HepG2 (cell line): ENCODE data around the gene ITSN2. TPM values are rescaled to one million over a fixed set of nuclear protein-coding genes. Genes with fewer than 3 reads are reported as not detected.

Source experiments
- PRPF4 ChIP-seq: fragments of 200-400 bp; formaldehyde crosslinking; IDR thresholded peaks from 2 replicates; pipeline ENCODE4 v1.6.1; 2016; ENCODE audit warnings: low read length, low read depth; ENCODE audit not compliant: poor library complexity, severe bottlenecking
- RXRB ChIP-seq: IDR thresholded peaks from 2 replicates; pipeline ENCODE4 v1.6.1; 2016; ENCODE audit warnings: borderline replicate concordance, missing genetic modification reagents, missing compliant biosample characterization
- ZBTB21 ChIP-seq: sonication (generic); formaldehyde crosslinking; IDR thresholded peaks from 2 replicates; pipeline ENCODE4 v1.4.0; 2020; ENCODE audit warnings: missing genetic modification reagents
- ZBTB33 ChIP-seq: sonication (generic); formaldehyde crosslinking; IDR thresholded peaks from 2 replicates; pipeline ENCODE4 v1.4.0; 2020; ENCODE audit warnings: missing genetic modification reagents
- ZBTB44 ChIP-seq: sonication (generic); formaldehyde crosslinking; IDR thresholded peaks from 2 replicates; pipeline ENCODE4 v1.4.0; 2020; ENCODE audit warnings: missing genetic modification reagents
- ZNF484 ChIP-seq: sonication (generic); formaldehyde crosslinking; IDR thresholded peaks from 2 replicates; pipeline ENCODE4 v1.5.1; 2020; ENCODE audit warnings: mild to moderate bottlenecking, low read depth, missing genetic modification reagents, borderline replicate concordance
- ZNF547 ChIP-seq: sonication (generic); formaldehyde crosslinking; IDR thresholded peaks from 2 replicates; pipeline ENCODE4 v1.5.1; 2020; ENCODE audit warnings: mild to moderate bottlenecking, missing genetic modification reagents
- ZNF569 ChIP-seq: sonication (generic); formaldehyde crosslinking; IDR thresholded peaks from 2 replicates; pipeline ENCODE4 v1.5.0; 2020; ENCODE audit warnings: mild to moderate bottlenecking, missing genetic modification reagents, moderate library complexity, borderline replicate concordance
- ZSCAN9 ChIP-seq: IDR thresholded peaks from 2 replicates; pipeline ENCODE4 v1.6.1; 2016; ENCODE audit warnings: borderline replicate concordance
- polyA plus RNA-seq, 8 experiments: library from polyadenylated mRNA; depleted of rRNA in 3 of 8; stranded (reverse) in 7 of 8; unstranded in 1 of 8; fragments of >200 nt; fragmentation: Illumina TruSeq in 4 of 8; extraction: Trizol in 4 of 8; gene quantifications; 2 replicates each; pipeline versions ENCODE4 v1.2.1 to v1.2.3, GENCODE V29; 2011 to 2016; ENCODE audit warnings: low read depth in 4 of 8, missing spikeins in 1 of 8, mixed read lengths in 1 of 8; ENCODE audit not compliant: insufficient read depth in 1 of 8
- total RNA-seq, 5 experiments: library from RNA; depleted of rRNA; stranded (reverse); fragments of >200 nt; fragmentation: Illumina TruSeq; extraction: Trizol; gene quantifications; 2 replicates each; pipeline ENCODE4 v1.2.3, GENCODE V29; 2016; ENCODE audit warnings: low read depth in 1 of 5
- TF ChIP-seq, protein P1 (sequence below): sonication (generic); formaldehyde crosslinking; IDR thresholded peaks from 2 replicates; pipeline ENCODE4 v1.4.0; 2020; ENCODE audit warnings: mild to moderate bottlenecking, missing genetic modification reagents
- TF ChIP-seq, protein P2 (sequence below): sonication (generic); formaldehyde crosslinking; IDR thresholded peaks from 2 replicates; pipeline ENCODE4 v1.5.0; 2020; ENCODE audit warnings: mild to moderate bottlenecking, missing genetic modification reagents, moderate library complexity
- TF ChIP-seq, protein P3 (sequence below): sonication (generic); formaldehyde crosslinking; IDR thresholded peaks from 2 replicates; pipeline ENCODE4 v1.5.1; 2020; ENCODE audit warnings: missing genetic modification reagents, mild to moderate bottlenecking, borderline replicate concordance
- TF ChIP-seq, protein P4 (sequence below): sonication (generic); formaldehyde crosslinking; IDR thresholded peaks from 2 replicates; pipeline ENCODE4 v1.4.0; 2020; ENCODE audit warnings: mild to moderate bottlenecking, missing genetic modification reagents
- TF ChIP-seq, protein P5 (sequence below): sonication (generic); formaldehyde crosslinking; IDR thresholded peaks from 2 replicates; pipeline ENCODE4 v1.5.0; 2020; ENCODE audit warnings: missing genetic modification reagents

The ITSN2 gene
- total and polyA plus RNA-seq, 2 of the 13 experiments (the other 11 are each of a cell fraction or from before 2014, with no cell fraction given): 26.0 to 26.6 TPM

DNA sequence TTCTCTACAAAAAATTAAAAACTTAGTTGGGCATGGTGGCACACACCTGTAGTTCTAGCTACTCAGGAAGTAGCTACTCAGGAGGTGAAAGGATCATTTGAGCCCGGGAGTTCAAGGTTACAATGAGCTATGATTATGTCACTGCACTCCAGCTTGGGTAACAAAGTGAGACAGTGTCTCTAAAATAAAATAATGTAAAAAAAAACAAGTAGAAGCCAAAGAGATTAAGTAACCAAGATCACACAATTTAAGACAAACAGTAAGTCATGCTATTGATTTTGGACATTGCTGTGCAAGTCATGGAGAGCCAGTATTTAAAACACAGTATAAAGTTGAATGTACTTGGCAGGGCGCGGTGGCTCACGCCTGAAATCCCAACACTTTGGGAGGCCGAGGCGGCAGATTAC, 20.5 kb downstream of the ITSN2 start (continued):
- TF ChIP-seq, protein P1, sequence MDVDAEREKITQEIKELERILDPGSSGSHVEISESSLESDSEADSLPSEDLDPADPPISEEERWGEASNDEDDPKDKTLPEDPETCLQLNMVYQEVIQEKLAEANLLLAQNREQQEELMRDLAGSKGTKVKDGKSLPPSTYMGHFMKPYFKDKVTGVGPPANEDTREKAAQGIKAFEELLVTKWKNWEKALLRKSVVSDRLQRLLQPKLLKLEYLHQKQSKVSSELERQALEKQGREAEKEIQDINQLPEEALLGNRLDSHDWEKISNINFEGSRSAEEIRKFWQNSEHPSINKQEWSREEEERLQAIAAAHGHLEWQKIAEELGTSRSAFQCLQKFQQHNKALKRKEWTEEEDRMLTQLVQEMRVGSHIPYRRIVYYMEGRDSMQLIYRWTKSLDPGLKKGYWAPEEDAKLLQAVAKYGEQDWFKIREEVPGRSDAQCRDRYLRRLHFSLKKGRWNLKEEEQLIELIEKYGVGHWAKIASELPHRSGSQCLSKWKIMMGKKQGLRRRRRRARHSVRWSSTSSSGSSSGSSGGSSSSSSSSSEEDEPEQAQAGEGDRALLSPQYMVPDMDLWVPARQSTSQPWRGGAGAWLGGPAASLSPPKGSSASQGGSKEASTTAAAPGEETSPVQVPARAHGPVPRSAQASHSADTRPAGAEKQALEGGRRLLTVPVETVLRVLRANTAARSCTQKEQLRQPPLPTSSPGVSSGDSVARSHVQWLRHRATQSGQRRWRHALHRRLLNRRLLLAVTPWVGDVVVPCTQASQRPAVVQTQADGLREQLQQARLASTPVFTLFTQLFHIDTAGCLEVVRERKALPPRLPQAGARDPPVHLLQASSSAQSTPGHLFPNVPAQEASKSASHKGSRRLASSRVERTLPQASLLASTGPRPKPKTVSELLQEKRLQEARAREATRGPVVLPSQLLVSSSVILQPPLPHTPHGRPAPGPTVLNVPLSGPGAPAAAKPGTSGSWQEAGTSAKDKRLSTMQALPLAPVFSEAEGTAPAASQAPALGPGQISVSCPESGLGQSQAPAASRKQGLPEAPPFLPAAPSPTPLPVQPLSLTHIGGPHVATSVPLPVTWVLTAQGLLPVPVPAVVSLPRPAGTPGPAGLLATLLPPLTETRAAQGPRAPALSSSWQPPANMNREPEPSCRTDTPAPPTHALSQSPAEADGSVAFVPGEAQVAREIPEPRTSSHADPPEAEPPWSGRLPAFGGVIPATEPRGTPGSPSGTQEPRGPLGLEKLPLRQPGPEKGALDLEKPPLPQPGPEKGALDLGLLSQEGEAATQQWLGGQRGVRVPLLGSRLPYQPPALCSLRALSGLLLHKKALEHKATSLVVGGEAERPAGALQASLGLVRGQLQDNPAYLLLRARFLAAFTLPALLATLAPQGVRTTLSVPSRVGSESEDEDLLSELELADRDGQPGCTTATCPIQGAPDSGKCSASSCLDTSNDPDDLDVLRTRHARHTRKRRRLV: no peak
- TF ChIP-seq, protein P2, sequence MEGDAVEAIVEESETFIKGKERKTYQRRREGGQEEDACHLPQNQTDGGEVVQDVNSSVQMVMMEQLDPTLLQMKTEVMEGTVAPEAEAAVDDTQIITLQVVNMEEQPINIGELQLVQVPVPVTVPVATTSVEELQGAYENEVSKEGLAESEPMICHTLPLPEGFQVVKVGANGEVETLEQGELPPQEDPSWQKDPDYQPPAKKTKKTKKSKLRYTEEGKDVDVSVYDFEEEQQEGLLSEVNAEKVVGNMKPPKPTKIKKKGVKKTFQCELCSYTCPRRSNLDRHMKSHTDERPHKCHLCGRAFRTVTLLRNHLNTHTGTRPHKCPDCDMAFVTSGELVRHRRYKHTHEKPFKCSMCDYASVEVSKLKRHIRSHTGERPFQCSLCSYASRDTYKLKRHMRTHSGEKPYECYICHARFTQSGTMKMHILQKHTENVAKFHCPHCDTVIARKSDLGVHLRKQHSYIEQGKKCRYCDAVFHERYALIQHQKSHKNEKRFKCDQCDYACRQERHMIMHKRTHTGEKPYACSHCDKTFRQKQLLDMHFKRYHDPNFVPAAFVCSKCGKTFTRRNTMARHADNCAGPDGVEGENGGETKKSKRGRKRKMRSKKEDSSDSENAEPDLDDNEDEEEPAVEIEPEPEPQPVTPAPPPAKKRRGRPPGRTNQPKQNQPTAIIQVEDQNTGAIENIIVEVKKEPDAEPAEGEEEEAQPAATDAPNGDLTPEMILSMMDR (CRISPR knock-in tag): no peak
- TF ChIP-seq ZBTB33 (CRISPR knock-in tag) (peak; percentile 65; the same call in 1 of the 2 replicates), ZBTB21 (CRISPR knock-in tag) (no peak), RXRB (CRISPR knock-in tag) (peak; percentile 63; the same call in 1 of the 2 replicates), ZNF484 (CRISPR knock-in tag) (no peak), ZBTB44 (CRISPR knock-in tag) (no peak), ZSCAN9 (no peak), ZNF547 (no peak), PRPF4 (no peak), ZNF569 (no peak)
- TF ChIP-seq, protein P3, sequence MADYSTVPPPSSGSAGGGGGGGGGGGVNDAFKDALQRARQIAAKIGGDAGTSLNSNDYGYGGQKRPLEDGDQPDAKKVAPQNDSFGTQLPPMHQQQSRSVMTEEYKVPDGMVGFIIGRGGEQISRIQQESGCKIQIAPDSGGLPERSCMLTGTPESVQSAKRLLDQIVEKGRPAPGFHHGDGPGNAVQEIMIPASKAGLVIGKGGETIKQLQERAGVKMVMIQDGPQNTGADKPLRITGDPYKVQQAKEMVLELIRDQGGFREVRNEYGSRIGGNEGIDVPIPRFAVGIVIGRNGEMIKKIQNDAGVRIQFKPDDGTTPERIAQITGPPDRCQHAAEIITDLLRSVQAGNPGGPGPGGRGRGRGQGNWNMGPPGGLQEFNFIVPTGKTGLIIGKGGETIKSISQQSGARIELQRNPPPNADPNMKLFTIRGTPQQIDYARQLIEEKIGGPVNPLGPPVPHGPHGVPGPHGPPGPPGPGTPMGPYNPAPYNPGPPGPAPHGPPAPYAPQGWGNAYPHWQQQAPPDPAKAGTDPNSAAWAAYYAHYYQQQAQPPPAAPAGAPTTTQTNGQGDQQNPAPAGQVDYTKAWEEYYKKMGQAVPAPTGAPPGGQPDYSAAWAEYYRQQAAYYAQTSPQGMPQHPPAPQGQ: no peak
- TF ChIP-seq, protein P4, sequence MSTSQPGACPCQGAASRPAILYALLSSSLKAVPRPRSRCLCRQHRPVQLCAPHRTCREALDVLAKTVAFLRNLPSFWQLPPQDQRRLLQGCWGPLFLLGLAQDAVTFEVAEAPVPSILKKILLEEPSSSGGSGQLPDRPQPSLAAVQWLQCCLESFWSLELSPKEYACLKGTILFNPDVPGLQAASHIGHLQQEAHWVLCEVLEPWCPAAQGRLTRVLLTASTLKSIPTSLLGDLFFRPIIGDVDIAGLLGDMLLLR: no peak
- TF ChIP-seq, protein P5, sequence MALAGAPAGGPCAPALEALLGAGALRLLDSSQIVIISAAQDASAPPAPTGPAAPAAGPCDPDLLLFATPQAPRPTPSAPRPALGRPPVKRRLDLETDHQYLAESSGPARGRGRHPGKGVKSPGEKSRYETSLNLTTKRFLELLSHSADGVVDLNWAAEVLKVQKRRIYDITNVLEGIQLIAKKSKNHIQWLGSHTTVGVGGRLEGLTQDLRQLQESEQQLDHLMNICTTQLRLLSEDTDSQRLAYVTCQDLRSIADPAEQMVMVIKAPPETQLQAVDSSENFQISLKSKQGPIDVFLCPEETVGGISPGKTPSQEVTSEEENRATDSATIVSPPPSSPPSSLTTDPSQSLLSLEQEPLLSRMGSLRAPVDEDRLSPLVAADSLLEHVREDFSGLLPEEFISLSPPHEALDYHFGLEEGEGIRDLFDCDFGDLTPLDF (CRISPR knock-in tag): no peak
